WERI-Rb-1 (cell line): ENCODE measurements around the gene ENOX1.

Experiments
- DNase-seq: peaks from one replicate; pipeline ENCODE4 v3.0.0-alpha.2; 2020
- H3K27ac ChIP-seq: fragments of 250-450 bp; sonication (Bioruptor Pico); 2 replicates; pipeline ENCODE4 v1.5.1; 2020; ENCODE audit warnings: mild to moderate bottlenecking, moderate library complexity
- H3K27me3 ChIP-seq: fragments of 250-450 bp; sonication (Bioruptor Pico); 2 replicates; pipeline ENCODE4 v1.5.1; 2021; ENCODE audit warnings: mild to moderate bottlenecking, low read depth, moderate library complexity; ENCODE audit not compliant: insufficient read depth, severe bottlenecking
- H3K36me3 ChIP-seq: fragments of 250-450 bp; sonication (Bioruptor Pico); 2 replicates; pipeline ENCODE4 v1.5.1; 2020; ENCODE audit warnings: mild to moderate bottlenecking, moderate library complexity
- H3K4me3 ChIP-seq: 2 replicates; pipeline ENCODE4 v1.5.1; 2011; ENCODE audit warnings: low read depth, mild to moderate bottlenecking, control low read depth, low read length
- H3K9me3 ChIP-seq: fragments of 250-450 bp; sonication (Bioruptor Pico); 2 replicates; pipeline ENCODE4 v1.5.1; 2021; ENCODE audit warnings: mild to moderate bottlenecking, moderate library complexity; ENCODE audit not compliant: severe bottlenecking
- TF ChIP-seq, protein P1 (sequence below): IDR thresholded peaks from 2 replicates; pipeline ENCODE4 v1.5.1; 2011; ENCODE audit warnings: low read depth, mild to moderate bottlenecking, control low read depth, inconsistent platforms, low read length

The ENOX1 gene

DNA sequence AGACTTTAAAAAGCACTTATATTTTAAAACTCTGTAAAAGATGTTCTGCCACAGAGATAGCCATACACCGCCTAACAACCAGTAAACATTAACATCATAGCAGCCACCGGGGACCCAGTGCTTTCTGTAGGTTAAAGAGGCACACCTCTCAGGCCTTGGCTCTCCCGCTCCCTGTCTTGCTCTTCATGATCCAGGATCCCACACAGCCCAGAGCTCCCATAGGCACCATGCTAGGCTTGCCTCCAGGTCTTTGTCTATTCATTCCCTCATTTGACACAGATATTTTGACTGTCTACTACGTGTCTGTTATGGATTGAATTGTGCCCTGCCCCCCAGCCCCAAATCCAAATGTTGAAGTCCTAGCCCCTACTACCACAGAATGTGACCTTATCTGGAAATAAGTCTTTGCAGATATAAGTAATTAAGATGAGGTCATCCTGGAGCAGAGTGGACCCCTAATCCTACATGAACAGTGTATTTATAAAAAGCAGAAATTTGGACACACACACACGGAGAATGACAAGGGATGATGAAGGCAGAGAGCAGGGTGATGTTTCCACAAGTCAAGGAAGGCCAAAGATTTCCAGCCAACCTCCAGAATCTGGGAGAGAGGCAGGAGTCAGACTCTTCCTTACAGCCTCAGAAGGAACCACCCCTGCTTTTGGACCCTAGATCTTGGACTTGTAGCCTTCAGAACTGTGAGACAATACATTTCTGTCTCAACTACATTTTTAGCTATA lies 490.8 kb downstream of the ENOX1 start:
- H3K36me3 ChIP-seq = no peaks in the 10 kb centered on the region
- TF ChIP-seq, protein P1, sequence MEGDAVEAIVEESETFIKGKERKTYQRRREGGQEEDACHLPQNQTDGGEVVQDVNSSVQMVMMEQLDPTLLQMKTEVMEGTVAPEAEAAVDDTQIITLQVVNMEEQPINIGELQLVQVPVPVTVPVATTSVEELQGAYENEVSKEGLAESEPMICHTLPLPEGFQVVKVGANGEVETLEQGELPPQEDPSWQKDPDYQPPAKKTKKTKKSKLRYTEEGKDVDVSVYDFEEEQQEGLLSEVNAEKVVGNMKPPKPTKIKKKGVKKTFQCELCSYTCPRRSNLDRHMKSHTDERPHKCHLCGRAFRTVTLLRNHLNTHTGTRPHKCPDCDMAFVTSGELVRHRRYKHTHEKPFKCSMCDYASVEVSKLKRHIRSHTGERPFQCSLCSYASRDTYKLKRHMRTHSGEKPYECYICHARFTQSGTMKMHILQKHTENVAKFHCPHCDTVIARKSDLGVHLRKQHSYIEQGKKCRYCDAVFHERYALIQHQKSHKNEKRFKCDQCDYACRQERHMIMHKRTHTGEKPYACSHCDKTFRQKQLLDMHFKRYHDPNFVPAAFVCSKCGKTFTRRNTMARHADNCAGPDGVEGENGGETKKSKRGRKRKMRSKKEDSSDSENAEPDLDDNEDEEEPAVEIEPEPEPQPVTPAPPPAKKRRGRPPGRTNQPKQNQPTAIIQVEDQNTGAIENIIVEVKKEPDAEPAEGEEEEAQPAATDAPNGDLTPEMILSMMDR = no peak
- no peak overlapping the region for H3K4me3 ChIP-seq
- no peak overlapping the region for H3K27ac ChIP-seq
- H3K27me3 ChIP-seq = no peaks in the 10 kb centered on the region
- H3K9me3 ChIP-seq = no peaks in the 10 kb centered on the region
- no peak for DNase-seq

- Histone ChIP-seq H3K27ac (no peak overlapping the region), H3K9me3 (no peaks in the 10 kb centered on the region), H3K27me3 (no peaks in the 10 kb centered on the region), H3K36me3 (no peaks in the 10 kb centered on the region), H3K4me3 (no peak overlapping the region)
- DNase-seq = no peak
- TF ChIP-seq, protein P1 = no peak
These were observed 491.5 kb downstream of the ENOX1 start for GRCh38 chr13:43295321-43295720.

DNA sequence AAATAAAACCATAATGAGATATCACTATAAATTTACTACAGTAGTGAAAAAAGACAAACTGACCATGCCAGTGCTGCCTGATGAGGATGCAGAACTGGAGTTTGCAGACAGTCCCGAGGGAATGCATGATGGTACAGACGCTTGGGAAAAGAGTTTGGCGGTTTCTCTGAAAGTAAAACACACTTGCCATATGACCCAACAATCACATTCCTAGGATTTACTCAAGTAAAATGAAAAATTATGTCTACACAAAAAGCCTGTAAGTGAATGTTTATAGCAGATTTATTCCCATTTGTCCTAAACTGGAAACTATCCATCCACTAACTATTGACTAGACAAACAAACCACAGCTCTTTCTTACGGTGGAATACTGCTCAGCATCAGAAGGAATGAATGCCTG lies 492.4 kb downstream of the ENOX1 start:
- TF ChIP-seq, protein P1 = no peak
- no peak for DNase-seq
- Histone ChIP-seq H3K9me3 (no peaks in the 10 kb centered on the region), H3K27ac (no peak overlapping the region), H3K4me3 (no peak overlapping the region), H3K27me3 (no peaks in the 10 kb centered on the region), H3K36me3 (no peaks in the 10 kb centered on the region)

DNA sequence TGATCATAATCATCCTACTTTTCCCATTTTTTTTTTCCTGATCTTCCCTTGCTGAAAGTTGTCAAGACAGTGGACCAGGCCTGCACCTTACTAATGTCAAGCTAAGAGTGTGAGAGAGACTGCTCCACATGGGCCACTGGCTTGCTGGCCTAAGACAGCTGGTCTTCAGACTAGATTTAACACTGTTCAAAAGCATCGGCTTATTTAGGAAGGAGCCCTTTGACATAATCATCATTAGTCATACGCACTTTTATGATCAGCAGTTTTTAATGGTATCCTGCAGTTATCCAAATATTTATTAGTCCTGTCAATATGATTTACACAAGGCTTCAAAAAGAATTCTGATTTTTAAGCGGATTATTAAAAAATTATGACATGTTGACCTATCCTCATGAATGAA lies 492.8 kb downstream of the ENOX1 start:
- TF ChIP-seq, protein P1 = no peak
- DNase-seq = no peak
- H3K4me3 ChIP-seq = no peak overlapping the region
- H3K27me3 ChIP-seq = no peaks in the 10 kb centered on the region
- no peaks in the 10 kb centered on the region for H3K9me3 ChIP-seq
- H3K27ac ChIP-seq = no peak overlapping the region
- no peaks in the 10 kb centered on the region for H3K36me3 ChIP-seq

DNA sequence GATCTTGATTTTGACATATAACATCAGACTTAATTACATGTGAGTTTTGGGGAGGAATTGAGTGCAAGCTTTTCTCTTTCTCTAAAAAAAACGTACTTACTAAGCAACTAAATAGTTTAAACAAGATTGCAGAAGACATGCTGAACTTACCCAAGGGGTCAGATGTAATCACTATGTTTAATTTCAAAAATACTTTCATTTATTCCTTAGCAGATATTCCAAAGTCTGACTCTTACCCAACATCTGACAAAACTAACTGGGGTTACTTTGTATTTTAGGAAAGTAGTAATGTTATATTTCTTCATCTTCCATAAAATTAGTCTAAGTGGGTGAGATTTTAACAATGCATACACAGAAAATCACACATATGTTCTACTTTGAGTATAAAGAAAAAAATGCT lies 493.2 kb downstream of the ENOX1 start:
- TF ChIP-seq, protein P1 = no peak
- DNase-seq = no peak
- Histone ChIP-seq H3K36me3 (no peaks in the 10 kb centered on the region), H3K4me3 (no peak overlapping the region), H3K9me3 (no peaks in the 10 kb centered on the region), H3K27ac (no peak overlapping the region), H3K27me3 (no peaks in the 10 kb centered on the region)

GRCh38 chr13:43293008-43293407 lies 493.8 kb downstream of the ENOX1 start:
- no peak overlapping the region for H3K27ac ChIP-seq
- no peak overlapping the region for H3K4me3 ChIP-seq
- no peaks in the 10 kb centered on the region for H3K27me3 ChIP-seq
- no peaks in the 10 kb centered on the region for H3K9me3 ChIP-seq
- DNase-seq = no peak
- H3K36me3 ChIP-seq = no peaks in the 10 kb centered on the region
- TF ChIP-seq, protein P1 = no peak
